ENCODE measurements around the gene METRN.

METRN gene

DNA sequence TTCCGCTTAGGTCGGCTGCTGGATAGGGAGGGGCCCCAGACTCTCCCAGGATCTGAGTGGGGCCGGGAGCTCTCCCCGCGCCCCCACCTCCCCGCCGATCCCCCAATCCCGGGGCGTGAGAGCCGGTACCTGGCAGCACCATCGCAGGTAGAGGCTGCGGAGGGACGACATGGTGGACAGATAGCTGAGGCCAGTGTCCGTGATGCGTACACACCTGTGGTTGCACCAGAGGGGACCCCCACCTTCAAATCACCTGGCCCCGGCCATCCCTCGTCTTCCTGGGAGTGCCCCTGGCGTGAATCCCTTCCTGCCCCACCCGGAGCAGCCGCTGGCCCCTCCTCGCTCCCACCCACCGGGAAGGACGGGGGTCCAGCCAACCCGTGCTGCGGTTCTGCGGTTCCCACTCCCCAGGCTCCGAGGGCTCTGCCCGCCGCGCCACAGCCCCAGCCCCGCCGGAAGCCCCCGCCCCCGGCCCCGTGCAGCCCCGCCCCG, 20.0 kb upstream of the METRN start:
- H3K36me3 ChIP-seq (ENCODE audit: control insufficient read depth, insufficient read depth, low read length, severe bottlenecking), result no peaks in the 10 kb centered on the region
- DNase-seq (ENCODE audit: low read depth), result no peak
- no peaks in the 10 kb centered on the region for H3K4me1 ChIP-seq (ENCODE audit: control insufficient read depth, insufficient read depth, low read length)
- H3K9ac ChIP-seq (ENCODE audit: low read length), result no peak overlapping the region
- peaks cover 16% of the 10 kb centered on the region for H3K27me3 ChIP-seq (replicated peaks; ENCODE audit: control insufficient read depth, insufficient read depth, low read length)
- no peak overlapping the region for H3K4me3 ChIP-seq (ENCODE audit: low read length)
- no peaks in the 10 kb centered on the region for H3K9me3 ChIP-seq (ENCODE audit: control insufficient read depth, low read length)

DNA sequence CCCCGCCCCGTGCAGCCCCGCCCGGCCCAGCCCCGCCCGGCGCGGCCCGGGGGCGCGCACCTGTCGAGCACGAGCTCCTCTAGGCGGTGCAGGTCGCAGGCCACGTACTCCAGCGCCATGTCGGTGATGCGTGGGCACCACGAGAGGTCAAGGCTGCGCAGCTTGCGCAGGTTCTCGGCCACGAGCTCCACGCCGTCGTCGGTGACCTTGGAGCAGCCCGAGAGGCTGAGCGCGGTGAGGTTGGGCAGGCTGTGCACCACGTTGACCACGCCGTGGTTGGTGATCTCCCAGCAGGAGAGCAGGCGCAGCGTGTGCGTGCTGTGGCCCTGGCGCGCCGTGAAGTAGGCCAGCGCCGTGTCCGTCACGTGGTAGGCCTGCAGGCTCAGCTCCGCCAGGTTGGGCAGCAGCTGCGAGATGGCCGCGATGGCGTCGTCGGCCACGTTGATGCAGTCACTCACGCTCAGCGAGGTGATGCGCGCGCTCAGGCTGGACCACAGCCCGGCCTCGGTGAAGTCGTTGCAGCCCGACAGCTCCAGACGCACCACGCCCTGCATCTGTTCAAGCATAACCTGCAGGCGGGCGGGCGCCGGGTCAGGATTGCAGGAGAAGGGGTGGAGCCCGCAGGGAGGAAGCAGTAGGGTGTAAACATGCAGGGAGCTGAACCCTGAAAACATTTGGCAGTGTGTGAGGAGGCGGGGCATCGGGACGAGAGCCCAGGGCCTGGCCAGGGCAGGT, 19.4 kb upstream of the METRN start:
- DNase-seq (ENCODE audit: low read depth), result no peak
- no peaks in the 10 kb centered on the region for H3K9me3 ChIP-seq (ENCODE audit: control insufficient read depth, low read length)
- no peak overlapping the region for H3K4me3 ChIP-seq (ENCODE audit: low read length)

DNA sequence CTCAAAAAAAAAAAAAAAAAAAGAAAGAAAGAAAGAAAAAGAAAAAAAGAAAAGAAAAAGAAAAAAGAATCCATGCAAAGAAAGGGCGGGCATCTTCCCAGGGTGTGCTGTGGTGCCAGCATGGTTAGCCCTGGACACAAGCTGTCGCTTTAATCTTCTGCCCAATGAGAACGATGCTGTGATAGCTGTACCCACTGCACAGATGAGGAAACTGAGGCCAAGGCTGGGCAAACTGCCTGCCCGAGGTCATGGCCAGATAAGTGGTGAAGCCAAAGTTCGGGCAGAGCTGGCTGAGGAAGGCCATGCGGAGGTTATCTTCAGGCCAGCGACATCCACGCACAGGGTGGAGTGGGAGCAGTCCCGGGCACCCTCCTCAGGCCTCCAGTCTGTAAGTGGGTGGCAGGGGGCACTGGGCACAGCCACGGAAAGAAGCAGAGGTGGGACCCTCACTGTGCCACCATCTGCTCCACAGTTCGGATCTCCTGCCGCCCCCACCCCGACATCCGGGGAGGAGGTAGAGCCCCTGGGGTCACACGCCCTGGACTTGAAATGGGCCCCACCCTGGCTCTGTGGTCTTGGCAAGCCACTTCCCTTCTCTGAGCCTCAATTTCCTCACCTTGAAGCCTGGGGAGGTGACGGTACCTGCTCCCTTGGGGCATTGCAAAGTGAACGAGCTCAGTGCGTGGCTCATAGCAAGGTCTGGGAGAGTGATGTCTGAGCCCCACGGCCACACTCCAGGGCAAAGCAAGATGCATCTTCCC, 15.8 kb upstream of the METRN start:
- Histone ChIP-seq H3K9ac (ENCODE audit: low read length) (no peak overlapping the region), H3K9me3 (ENCODE audit: control insufficient read depth, low read length) (no peaks in the 10 kb centered on the region), H3K4me1 (ENCODE audit: control insufficient read depth, insufficient read depth, low read length) (no peaks in the 10 kb centered on the region), H3K27me3 (replicated peaks; ENCODE audit: control insufficient read depth, insufficient read depth, low read length) (peaks cover 47% of the 10 kb centered on the region), H3K36me3 (ENCODE audit: control insufficient read depth, insufficient read depth, low read length, severe bottlenecking) (no peaks in the 10 kb centered on the region), H3K4me3 (ENCODE audit: low read length) (no peak overlapping the region)
- no peak for DNase-seq (ENCODE audit: low read depth)

More for the DNA sequence above, 19.4 kb upstream of the METRN start:
- Histone ChIP-seq H3K4me1 (ENCODE audit: control insufficient read depth, insufficient read depth, low read length) (no peaks in the 10 kb centered on the region), H3K9ac (ENCODE audit: low read length) (no peak overlapping the region), H3K36me3 (ENCODE audit: control insufficient read depth, insufficient read depth, low read length, severe bottlenecking) (no peaks in the 10 kb centered on the region), H3K27me3 (replicated peaks; ENCODE audit: control insufficient read depth, insufficient read depth, low read length) (peaks cover 22% of the 10 kb centered on the region)

DNA sequence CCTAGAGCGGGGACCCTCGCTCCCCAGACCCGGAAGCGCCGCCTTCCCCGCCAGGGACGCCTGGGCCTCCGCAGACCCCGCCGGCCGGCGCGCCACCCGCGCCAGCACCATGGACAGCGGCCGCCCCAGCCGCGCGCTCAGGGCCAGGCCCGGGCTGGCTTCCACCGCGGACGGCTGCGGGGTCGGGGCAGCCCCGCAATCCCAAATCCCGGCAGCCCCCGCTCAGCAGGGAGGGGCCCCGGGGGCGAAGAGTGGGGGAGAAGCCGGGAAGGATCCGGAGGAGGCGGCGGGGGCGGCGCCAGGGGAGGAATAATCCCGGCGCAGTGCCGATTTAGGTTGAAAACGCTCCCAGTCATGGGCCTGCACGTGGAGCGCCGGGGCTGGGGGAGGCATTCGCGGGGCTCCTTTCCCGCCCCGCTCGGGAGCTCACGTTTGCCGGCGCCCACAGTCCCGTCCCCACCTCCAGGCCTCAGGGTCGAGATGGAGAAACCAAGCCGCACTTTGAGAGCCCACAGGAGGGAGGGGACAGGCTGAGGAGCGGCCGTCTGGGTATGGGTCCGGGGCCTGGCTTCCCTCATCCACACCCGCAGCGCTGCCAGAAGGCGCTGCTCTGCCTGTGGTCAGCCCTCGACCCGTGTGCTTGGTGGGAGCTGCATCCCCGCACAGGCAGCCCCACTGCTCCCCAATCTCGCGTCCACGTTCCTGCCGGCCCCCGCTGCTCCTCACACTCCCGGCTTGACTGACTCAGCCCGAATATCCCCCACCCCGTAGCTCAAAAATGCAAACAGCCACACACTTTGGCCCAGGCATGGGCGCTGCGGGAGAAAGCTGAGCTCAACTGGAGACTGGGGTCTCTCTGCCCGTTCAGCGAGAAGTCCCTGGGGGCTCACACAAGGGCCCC, 14.0 kb upstream of the METRN start:
- H3K4me3 ChIP-seq (ENCODE audit: low read length), result no peak overlapping the region
- H3K27me3 ChIP-seq (replicated peaks; ENCODE audit: control insufficient read depth, insufficient read depth, low read length), result peaks cover 47% of the 10 kb centered on the region
- no peaks in the 10 kb centered on the region for H3K9me3 ChIP-seq (ENCODE audit: control insufficient read depth, low read length)
- no peaks in the 10 kb centered on the region for H3K36me3 ChIP-seq (ENCODE audit: control insufficient read depth, insufficient read depth, low read length, severe bottlenecking)
- H3K9ac ChIP-seq (ENCODE audit: low read length), result no peak overlapping the region
- DNase-seq (ENCODE audit: low read depth), result peak; percentile 64
- no peaks in the 10 kb centered on the region for H3K4me1 ChIP-seq (ENCODE audit: control insufficient read depth, insufficient read depth, low read length)

DNA sequence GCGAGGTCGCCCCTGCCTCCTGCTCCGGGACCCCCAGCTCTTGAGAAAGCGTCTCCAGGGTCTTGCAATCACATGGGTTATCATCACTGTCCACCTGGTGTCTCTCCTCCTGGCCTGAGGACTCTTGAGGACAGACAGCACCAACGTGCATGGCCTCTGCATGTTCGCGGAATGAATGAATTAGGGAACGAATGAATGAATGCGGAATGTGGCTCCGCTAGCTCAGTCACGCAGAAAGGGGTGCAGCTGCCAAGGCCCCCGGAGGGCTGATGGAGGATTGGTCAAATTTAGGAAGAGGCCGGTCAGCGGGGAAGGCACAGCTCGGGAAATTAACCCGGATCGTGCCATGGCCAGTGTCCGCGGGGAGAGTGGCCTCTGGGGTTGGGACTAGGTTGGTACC, 12.6 kb upstream of the METRN start:
- no peak overlapping the region for H3K4me3 ChIP-seq (ENCODE audit: low read length)

DNA sequence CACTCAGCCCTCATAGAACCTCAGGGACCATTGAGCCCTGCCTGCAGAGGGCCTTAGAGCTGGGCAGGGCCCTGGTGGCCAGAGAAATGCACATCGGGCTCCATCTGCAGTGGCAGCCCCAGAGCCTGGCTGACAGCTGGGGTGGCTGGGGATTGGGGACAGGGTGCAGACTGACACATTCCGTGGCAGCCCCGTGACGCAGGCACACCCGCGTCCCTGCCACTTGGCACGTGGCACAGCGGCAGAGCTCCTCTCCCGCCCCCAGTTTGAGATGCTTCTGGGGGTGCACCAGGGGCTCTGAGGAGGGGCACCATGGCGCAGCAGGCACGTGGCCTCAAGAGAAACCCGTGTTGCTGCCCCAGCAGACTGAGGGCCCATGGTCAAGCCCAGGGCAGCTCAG, 11.5 kb upstream of the METRN start:
- H3K27me3 ChIP-seq (replicated peaks; ENCODE audit: control insufficient read depth, insufficient read depth, low read length), result peaks cover 62% of the 10 kb centered on the region
- DNase-seq (ENCODE audit: low read depth), result no peak
- no peaks in the 10 kb centered on the region for H3K4me1 ChIP-seq (ENCODE audit: control insufficient read depth, insufficient read depth, low read length)
- H3K4me3 ChIP-seq (ENCODE audit: low read length), result no peak overlapping the region
- no peaks in the 10 kb centered on the region for H3K36me3 ChIP-seq (ENCODE audit: control insufficient read depth, insufficient read depth, low read length, severe bottlenecking)
- H3K9ac ChIP-seq (ENCODE audit: low read length), result no peak overlapping the region
- no peaks in the 10 kb centered on the region for H3K9me3 ChIP-seq (ENCODE audit: control insufficient read depth, low read length)

More for the DNA sequence above, 12.6 kb upstream of the METRN start:
- no peaks in the 10 kb centered on the region for H3K9me3 ChIP-seq (ENCODE audit: control insufficient read depth, low read length)
- H3K4me1 ChIP-seq (ENCODE audit: control insufficient read depth, insufficient read depth, low read length), result no peaks in the 10 kb centered on the region
- no peaks in the 10 kb centered on the region for H3K36me3 ChIP-seq (ENCODE audit: control insufficient read depth, insufficient read depth, low read length, severe bottlenecking)
- H3K9ac ChIP-seq (ENCODE audit: low read length), result no peak overlapping the region
- peaks cover 52% of the 10 kb centered on the region for H3K27me3 ChIP-seq (replicated peaks; ENCODE audit: control insufficient read depth, insufficient read depth, low read length)
- no peak for DNase-seq (ENCODE audit: low read depth)

DNA sequence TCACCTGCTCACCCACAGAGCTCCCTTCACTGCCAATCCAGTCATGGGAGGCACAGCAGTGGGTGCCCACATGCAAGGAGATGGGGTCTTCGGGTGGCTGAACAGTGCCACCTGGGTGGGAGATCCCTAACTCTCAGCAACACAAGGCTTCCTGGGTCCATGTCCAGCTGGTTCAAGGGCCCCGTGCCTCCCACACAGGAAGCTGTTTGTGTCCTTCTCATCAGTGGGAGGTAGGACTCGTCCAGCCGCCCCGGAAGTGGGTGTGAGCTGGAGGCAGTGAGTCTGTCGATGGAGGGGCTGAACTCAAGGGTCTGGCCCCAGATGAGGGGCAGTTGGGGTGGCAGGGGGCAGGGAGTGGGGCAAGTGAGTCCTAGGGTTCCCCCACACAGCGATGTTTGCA, 10.9 kb upstream of the METRN start:
- Histone ChIP-seq H3K4me1 (ENCODE audit: control insufficient read depth, insufficient read depth, low read length) (no peaks in the 10 kb centered on the region), H3K9ac (ENCODE audit: low read length) (no peak overlapping the region), H3K9me3 (ENCODE audit: control insufficient read depth, low read length) (no peaks in the 10 kb centered on the region), H3K36me3 (ENCODE audit: control insufficient read depth, insufficient read depth, low read length, severe bottlenecking) (no peaks in the 10 kb centered on the region), H3K27me3 (replicated peaks; ENCODE audit: control insufficient read depth, insufficient read depth, low read length) (peaks cover 67% of the 10 kb centered on the region), H3K4me3 (ENCODE audit: low read length) (no peak overlapping the region)
- no peak for DNase-seq (ENCODE audit: low read depth)

DNA sequence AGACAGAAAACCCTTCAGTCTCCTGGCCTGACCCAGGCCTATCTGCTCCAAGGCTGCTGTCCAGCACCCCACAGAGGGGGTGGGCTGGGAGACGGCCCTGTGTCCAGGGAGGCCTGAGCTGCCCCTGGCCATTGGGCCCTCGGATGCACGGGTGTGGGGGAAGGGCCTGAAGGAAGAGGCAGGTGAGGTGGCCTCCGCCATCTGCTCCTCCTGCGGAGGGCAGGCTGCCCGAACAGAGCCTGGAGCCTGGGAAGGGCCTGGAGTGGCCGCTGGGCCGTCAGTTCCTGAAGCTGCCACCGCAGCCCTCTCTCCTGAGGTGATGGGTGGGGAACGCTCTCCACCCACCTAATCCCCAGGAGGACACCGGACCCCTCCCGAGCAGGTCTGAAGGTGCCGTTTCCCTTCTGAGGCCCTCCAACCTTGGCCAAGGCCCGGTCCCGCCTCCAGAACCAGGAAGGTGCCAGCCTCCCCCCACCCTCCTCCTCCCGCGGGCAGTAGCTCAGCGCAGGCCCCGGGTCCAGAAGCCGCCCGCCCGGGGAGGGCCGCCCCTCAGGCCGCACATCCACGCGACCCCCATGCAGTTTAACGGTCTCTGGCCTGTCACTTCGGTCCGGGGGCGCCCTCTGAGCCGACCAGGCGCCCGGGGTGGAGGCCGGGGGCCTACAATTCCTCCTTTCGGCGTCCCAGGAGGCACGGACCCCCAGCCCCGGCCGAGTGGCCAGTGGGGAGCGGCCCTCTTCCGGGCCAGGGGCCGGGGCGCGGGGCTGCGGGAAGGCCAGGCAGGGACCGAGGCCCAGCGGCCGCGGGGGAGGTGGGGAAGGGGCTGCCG, 10.2 kb upstream of the METRN start:
- no peak overlapping the region for H3K4me3 ChIP-seq (ENCODE audit: low read length)
- no peaks in the 10 kb centered on the region for H3K36me3 ChIP-seq (ENCODE audit: control insufficient read depth, insufficient read depth, low read length, severe bottlenecking)
- H3K4me1 ChIP-seq (ENCODE audit: control insufficient read depth, insufficient read depth, low read length), result peaks cover 2% of the 10 kb centered on the region
- H3K9ac ChIP-seq (ENCODE audit: low read length), result no peak overlapping the region
- no peak for DNase-seq (ENCODE audit: low read depth)
- H3K27me3 ChIP-seq (replicated peaks; ENCODE audit: control insufficient read depth, insufficient read depth, low read length), result peaks cover 73% of the 10 kb centered on the region
- no peaks in the 10 kb centered on the region for H3K9me3 ChIP-seq (ENCODE audit: control insufficient read depth, low read length)

DNA sequence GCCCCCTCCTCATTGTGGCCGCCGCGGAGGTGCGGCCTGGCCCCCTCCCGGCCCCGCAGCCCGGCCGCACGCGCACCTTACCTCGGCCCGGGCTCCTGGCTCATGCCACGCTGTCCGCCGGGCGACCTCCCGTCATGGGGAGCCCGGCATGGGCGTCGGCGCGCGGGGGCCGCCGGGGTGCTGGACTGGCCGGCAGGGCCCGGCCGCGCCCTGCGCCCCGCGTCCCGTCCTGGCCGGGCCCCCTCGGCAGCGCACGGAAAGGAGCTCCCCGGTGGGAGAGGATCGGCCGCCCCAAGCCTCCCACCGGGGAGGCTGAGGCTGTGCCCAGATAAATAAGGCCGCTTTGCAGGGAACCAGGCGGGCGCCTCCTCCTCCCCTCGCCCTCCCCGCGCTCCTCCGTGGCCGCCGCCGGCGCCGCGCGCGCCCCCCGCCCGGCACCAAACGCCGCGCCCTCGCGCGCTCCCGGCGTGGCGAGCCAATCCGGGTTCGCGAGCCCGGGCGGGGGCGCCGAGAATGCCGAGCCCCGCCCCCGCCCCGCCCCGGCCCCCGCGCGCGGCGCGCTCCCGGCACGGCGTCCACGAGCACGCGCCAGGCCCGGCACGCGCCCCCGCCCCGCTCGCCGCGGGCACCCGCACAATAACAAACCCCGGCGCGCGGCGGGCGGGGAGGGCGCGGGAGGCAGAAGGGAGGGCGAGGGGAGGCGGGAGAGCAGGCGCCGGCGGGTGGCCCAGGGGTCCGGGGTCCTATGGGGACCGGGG, 9.3 kb upstream of the METRN start, which contains the start of gene FBXL16:
Gene FBXL16 (minus strand): TSS at position 371 of the 758 bp plus-strand sequence. CDS start 8,396 bp downstream, outside the sequence.
- Histone ChIP-seq H3K9ac (ENCODE audit: low read length) (no peak within 1 kb of the TSS), H3K36me3 (ENCODE audit: control insufficient read depth, insufficient read depth, low read length, severe bottlenecking) (no peaks in the 10 kb centered on the region), H3K4me1 (ENCODE audit: control insufficient read depth, insufficient read depth, low read length) (peaks cover 7% of the 10 kb centered on the region), H3K27me3 (replicated peaks; ENCODE audit: control insufficient read depth, insufficient read depth, low read length) (peaks cover 75% of the 10 kb centered on the region), H3K4me3 (ENCODE audit: low read length) (no peak within 1 kb of the TSS), H3K9me3 (ENCODE audit: control insufficient read depth, low read length) (no peaks in the 10 kb centered on the region)
- DNase-seq (ENCODE audit: low read depth), result peak; percentile 58
